HG03025 (cell line): Measurements from ENCODE around the gene MOXD1.

Source experiments
- ATAC-seq: cut with Tn5 transposase; IDR thresholded peaks from one replicate; pipeline ENCODE4 v1.9.1; 2021; ENCODE audit warnings: mild to moderate bottlenecking, moderate library complexity; ENCODE audit not compliant: unreplicated experiment, low FRiP score

The MOXD1 gene

DNA sequence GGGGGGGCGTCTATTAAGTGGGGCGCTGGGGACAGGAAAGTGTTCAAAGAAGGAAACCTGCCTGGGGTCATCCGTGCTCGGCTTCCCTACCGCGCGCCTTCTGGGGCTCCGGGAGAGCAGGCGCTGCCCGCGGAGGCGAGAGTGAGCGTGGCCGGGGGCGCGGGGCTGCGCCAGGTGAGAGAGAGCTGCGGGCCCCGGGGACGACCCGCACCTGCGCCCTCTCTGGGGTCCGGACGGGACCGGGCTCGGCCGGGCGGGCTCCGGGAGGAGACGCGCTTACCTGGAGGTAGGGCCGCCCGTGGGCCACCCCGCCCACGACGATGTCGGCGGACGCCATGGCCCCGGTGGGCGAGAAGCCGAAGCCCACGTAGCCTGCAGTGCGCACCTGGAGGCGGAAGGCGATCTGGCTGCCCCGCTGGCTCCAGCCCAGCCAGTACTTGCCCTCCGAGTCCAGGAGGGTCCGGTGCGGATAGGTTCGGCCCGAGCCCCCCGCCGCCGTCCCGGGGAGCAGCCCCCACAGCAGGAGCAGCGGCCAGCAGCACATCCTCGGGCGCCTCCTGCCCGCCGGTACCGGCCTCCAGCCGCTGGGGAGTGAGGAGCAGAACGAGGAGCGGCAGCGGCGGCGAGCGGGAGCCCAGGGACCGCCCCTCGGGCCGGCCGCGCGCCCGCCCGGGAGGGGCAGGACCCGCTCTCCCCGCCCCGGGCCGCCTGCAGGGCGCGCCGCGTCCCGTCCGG, at the start of gene MOXD1:
TSS of gene MOXD1 (minus strand) at position 593 of the 735 bp plus-strand sequence. CDS start at position 544, 49 bp downstream.
- peak; percentile 69 for ATAC-seq

DNA sequence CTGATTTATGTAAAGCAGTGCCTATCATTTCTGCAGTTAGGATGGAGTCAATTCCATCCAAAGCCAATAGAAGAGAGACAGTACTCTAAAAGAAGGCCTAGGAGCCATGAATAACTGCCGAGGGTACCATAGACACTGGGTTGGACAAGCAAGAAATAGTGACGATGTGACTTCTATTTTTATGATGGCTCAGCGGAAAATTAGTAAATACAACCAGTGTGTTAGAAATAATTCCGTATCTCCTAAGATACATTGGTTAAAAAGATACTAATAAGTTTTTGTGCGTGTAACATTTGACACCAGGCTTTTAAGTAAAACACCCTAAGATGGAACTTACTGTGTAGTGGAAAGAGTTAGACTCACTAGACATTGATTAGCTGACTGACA, 45.6 kb upstream of the MOXD1 start:
- ATAC-seq = no peak

DNA sequence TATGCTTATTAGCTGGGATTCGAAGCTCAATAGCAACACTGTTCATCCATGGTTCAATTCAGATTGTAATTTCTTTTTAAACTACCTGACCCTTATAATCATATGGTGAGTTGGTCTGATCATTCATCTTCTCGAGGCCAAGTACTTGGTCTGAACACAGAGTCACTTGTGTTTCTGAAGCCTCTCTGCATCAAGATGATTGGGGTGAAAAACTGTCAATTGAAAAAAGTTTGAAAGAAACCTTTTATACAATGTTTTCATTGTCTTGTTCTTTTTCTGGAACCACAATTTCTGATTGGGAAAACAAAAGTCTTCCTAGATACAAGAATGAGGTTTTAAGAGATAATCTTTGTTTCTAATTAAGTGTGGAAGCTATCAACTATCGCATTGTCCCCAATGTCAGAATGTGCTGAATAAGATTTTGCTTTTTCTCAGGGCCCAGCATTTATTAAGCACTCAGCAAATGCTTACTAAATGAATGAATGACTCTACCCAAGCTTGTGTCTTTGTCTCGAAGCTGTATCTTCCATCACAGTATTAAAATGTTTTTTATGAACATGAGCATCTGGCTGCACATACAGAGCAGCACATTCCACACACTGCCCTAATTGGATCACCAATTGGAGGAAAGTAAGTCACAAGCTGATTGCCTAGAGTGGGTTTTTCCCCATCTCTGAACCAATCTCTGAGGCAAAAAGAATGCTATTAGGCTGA, 45.0 kb upstream of the MOXD1 start:
- no peak for ATAC-seq

DNA sequence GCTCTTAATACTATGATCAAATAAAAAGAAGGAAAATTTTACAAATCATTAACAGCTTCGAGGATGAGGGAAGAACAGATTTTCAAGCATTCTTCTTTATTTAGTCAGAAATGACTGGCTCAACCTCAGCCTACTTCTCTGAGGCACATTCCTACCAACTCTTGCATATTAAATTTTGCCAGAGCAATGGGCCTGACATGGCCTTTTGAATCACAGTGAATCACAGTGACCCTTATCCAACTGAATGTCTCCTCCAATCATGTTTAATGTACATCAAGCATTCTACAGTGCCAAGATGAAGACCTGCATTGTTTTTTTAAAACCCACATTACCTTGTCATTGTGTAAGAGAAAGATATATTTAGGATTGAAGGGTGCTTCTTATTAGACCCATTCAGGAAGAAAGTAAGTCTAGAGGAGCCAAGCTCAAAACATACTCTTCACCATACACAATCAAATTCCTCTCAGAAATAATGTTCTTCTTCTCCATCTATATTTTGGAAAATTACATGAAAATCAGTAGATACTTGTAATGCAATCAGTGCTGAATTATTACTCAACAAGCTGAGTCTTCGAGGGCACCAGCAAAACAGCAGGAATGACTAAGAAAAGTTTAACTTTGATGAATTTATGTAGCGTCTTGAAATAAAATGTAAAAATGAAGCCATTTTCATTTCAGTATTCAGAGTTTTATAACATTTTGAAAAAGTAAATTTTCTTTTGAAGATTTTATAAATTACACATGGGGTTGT, 44.1 kb upstream of the MOXD1 start:
- ATAC-seq = no peak

DNA sequence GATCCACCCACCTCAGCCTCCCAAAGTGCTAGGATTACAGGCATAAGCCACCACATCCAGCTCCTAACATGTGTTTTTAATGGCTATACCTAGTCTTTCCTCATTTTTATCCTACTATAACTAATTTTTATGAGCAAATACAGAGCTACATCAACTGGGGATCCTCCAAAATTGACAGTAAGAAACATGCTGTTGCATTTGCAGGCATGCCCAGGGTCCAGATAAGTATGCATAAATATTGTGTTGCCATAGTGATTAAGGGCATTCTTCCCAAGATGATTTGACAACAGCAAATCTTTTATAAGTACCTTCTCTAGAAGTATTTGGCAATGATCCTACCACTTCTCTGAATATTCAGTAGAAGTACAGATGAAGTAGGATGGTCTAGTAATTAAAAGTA, 41.9 kb upstream of the MOXD1 start:
- ATAC-seq = no peak

DNA sequence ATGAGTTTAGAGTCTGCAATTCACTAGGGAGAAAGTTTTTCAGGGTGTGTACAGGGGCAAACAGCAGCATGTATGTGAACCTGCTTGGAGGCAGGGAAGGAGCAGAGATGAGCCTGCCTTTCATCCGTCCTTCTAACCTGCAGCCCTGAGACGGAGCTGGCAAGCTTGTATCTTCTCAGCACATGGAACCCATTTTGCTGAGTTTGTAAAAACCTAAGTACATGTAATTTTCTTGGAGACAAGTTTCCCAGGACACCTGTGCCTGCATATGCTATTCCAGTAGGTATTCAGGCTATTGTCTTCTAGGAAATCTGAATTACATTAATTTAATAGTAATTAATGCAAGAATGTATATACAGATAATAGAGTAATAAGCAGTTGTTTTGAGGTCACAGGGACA, 28.8 kb upstream of the MOXD1 start:
- no peak for ATAC-seq

DNA sequence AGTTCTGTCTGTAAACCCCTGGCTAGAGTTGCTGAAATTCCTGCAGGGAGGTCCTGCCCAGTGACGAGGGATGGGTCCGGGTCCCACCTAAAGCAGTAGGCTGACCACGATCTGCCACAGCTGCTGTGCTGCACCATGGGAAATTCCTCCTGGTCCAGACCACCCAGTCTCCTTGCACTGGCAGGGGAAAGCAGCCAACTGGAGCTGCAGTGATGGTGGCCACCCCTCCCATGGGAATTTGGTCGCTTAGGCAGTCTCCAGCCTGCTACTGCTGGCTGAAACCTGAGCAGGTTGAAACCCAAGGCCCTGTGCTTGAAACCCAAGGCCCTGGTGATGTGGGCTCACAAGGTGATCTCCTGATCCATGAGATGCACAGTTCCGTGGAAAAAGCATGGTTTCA, 23.9 kb upstream of the MOXD1 start:
- no peak for ATAC-seq

DNA sequence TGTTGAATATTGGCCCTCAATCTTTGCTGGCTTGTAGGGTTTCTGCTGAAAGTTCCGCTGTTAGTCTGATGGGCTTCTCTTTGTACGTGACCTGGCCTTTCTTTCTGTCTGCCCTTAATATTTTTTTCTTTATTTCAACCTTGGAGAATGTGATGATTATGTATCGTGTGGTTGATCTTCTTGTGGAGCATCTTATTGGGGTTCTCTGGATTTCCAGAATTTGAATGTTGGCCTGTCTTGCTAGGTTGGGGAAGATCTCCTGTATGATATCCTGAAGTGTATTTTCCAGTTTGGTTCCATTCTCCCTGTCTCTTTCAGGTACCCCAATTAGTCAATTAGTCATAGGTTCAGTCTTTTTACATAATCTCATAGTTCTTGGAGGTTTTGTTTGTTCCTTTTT, 22.6 kb upstream of the MOXD1 start:
- ATAC-seq = no peak

DNA sequence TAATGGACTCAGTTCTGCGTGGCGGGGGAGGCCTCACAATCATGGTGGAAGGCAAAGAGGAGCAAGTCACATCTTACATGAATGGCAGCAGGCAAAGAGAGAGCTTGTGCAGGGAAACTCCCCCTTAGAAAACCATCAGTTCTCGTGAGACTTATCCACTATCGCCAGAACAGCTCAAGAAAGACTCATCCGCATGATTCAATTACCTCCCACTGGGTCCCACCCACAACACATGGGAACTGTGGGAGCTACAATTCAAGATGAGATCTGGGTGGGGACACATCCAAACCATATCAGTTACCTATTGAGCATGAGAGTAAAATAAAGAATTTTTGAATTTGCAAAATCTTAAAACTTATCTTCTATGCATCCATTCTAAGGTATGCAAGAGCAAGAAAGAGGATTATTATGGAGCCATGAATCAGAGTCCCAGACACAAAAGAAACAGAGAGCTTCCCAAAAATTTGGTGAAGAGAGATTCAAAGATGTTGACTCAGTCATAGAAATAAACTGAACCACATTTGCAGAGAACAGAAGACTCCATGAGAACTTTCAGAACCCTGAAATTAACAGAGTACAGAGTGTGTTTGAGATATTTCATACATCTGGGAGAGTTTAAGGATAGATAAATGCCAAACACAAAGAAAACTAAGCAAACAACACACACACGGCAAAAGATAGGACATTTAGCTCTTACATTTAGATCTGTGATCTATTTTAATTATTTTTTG, 17.1 kb upstream of the MOXD1 start:
- no peak for ATAC-seq

DNA sequence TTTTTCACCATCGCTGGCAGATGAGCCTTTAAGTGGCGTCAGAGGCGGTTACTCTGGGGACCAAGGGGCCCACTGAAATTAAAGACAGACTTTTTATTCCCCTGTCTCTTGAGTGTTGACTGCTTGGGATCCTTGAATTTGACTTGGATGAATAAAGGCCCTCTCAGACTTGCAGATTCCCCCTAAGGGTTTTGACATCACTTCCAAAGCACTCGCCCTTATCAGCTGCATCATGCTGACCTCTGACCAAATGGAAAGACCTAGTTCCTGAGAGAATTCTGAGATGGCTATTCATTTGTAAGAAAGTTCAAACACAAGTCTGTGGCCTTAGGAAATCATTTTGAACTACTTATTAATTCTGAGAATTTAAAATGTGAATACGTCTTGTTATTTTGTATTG, 13.5 kb upstream of the MOXD1 start:
- no peak for ATAC-seq

DNA sequence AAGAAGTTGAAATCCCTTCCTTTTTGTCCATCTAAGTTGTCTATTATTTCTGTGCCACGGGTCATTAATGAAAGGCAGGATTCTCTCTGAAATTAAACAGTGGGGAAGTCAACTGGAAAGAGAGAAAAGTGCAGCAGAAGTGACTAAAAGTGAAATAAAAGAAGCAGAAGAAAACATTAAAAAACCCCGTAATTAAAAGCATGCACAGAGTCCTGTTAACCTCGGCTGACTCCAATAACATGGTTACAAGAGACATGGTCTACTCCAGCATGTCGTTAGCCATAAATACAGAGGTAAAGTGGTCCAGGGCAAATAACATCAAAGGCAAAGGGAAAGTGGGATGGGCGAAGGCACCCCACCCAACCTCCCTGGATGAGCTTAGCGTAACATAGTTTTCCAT, 13.0 kb upstream of the MOXD1 start:
- ATAC-seq = no peak

DNA sequence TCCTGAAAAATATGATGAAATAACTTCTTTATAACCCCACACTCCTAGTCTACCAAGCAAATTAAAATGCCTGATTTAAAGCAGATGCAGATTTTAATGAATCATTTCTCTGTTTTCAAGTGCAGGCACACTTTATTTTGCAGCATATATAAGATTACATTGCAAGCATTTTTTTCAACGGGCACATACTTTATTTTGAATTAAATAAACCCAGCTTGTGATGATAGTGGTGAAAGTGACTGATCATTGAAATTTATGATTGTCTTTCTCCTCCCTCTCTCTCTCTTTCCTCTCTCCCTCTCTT, 12.2 kb upstream of the MOXD1 start:
- no peak for ATAC-seq

DNA sequence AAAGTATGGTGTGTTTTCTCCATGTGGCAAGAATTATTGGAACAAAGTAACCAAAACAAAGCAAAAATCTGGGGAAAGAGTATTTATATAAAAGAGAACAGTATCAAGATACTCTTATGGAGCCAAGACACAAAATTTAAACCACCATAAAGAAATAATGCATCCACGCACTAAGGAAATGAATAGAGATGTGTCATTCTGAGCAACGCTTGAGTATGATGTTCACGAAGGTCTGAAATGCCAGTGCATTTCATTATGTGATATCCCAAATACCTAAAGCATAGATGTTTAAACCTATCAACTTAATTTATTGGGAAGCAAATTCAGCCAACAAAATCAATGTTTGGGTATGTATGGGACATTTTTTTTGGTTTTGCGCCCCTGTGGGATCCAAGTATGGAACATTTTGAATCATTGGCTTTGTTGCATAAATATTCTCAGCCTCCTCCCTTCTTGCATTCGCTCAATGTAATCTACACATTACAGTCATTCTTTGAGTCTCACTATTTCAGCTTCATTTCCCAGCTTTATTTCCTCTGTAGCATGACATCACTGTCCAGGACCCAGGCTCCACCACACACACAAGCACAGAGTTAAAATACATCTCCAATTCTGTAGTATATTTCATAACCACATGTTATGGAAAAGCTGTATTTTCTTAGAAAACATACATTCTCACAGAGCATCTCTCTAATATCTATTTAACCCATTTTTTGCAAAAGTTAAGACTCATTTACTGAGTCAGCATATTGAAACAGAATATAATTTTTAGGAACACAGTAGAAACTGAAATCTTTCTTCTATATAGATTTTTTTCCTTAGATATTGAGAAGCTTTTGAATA, 11.6 kb upstream of the MOXD1 start:
- no peak for ATAC-seq

DNA sequence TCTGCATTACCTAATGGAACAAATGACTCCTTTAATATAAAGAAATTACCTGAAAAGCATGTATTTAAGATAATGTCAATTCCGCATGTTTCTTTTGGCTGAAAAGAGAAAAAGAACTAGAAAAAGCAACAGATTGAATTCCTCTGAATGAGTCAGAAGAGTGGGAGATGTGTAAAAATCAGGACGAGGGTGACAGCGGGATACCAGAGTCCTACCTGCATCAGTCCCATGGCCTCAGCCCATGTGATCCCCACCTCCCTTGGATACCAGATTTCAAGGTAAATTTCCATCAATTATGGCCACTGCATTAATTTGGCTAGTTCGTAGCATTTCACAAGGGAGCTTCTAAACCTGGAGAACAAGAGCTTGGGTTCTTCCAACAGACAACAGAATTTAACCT, 10.0 kb upstream of the MOXD1 start:
- no peak for ATAC-seq

DNA sequence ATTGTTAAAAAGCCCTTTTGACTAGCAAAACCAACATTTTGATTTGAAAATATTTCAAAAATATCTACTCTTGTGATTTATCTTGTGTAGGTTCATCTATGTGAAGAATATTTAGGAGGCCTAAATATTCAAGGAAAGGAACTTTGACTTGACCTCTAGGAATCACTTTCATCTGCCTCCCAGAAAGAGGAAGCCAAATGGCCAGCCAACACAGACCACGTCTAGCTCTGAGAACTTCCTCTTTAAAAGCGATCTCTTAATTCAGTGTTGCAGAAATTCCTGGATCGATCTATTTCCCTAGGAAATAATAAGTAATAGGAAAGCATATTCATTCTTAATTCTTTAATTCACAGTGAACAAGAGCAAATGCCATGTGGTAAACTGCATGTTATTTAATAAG, 9.6 kb upstream of the MOXD1 start:
- no peak for ATAC-seq

DNA sequence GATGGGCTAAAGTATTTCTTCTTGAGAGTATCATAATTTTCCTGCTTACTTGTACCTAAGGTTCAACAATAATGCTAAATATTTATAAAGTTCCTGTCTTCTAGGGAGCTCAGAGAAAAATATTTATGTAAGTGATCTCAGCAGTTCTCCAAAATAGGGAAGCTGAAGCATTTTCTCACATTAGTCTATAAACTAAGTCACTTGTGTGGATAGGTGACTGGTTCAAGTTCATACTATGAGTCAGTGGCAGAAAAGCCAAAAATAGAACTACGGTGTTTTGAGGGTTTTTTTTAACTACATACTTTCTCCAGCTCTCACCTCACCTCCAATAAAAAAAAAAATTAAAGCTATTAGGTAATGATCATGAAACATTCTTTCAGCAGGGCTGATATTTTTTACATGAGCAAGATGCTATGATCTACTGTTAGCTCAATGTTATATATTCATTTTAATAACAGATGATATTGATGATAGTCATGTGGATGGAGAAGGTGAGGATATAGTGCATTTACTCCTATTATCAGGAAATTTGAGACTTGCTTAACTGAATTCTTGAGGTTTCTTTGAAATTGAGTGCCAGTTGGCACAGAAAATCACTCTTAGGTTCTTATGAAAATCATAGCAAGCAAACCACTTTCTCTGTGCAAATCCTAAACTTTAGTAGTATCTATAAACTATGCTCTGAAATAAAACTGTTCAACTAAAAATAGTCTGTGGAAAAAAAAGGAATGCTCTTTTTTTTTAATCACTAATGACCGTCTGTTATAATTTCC, 4.1 kb upstream of the MOXD1 start:
- peak; percentile 39 for ATAC-seq

DNA sequence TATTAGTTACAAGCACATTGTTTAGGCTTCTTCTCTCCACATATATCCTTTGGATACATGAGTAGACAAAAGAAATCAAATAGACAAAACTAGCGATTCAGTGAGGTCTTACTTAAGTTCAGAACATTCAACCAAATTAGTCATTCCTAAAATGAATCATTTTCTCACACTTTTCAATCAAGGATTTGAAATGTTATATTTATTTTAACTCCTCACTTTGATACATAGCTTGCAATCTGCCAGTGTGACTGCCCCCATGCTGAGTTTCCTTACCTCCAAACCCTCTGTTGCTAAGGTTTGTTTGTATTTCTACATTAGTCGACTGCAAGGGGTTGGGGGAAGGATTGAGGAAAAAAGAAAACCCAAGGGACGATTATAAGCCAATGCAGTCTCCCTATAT, 3.5 kb upstream of the MOXD1 start:
- no peak for ATAC-seq

DNA sequence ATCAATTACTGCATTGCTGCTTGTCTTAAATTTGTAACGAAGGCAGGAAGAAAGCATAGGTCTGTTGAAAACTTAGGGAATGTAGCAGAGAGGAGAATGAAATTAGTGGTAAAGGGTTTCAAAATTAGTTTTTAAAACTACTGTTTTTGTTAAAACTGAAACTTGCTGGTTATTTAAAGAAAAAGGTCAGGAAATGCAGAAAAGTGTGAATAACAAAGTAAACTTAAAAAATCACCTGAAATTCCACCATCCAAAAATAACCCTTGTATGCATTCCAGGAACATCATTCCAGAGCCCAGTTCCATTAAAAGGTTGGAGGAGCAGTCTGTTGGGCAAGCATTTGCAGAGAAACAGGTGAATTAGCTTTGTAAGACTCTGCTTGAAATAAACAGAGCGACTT, 3.1 kb upstream of the MOXD1 start:
- ATAC-seq = no peak

DNA sequence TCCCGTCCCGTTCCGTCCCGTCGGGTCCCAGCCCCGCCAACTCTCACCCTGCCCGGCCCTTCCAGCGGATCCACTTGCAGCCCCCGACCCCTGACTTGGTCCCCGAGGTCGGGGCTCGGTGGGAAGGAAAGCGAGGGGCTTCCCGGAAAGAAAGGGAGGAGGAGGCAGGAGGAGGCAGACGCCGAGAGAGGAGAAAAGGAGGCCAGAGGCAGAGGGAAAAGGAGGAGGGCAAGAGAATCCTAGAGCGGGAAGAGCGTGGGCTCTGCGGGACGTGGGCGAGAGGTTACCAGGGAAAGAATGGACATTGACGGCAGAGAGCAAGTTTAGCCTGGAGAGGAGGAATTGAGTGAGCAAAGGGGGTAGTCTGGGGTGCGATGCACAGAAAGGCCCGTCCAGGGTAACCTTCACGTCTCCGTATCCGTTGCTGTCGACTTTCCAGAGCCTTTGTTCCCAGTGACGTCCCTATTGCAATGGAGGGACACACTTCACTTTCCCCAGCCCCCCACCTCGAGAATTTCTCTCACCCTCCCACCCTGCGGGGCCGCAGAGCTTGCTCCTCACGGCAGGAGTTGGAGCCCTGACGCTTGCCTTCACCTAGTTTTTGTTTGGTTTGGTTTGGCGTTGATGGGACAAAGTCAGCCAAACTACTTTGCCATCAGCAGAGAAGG, 477 bp upstream of the MOXD1 start:
- no peak for ATAC-seq
